Activated CD4-positive, CD25-positive, alpha-beta regulatory T cell treated with anti-CD3 and anti-CD28 coated beads, Interleukin-2, amount 50 U/mL, for 16 hours (primary cell): ENCODE measurements around the gene IFIT3.

Experiments used
- DNase-seq: peaks from one replicate; pipeline ENCODE4 v3.0.0-alpha.2; 2020; ENCODE audit warnings: low read depth, low spot score

Gene IFIT3

DNA sequence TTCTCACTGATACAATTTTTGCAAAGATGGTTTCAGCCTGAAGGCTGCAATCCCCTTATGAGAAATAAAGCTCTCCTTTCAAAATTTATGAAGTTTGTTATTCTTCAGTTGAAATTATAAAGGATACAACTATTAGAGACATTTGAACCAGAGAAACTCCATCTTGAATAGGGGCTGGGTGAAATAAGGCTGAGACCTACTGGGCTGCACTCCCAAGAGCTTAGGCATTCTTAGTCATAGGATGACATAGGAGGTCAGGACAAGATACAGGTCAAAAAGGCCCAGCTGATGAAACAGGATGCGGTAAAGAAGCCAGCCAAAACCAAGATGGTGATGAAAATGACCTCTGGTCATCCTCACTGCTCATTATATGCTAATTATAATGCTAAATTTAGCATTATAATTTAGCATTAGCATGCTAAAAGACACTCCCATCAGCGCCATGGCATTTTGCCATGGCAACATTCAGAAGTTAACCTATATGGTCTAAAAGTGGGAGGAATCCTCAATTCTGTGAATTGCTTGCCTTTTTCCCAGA is 27.7 kb downstream of the IFIT3 start:
- DNase-seq, result no peak

DNA sequence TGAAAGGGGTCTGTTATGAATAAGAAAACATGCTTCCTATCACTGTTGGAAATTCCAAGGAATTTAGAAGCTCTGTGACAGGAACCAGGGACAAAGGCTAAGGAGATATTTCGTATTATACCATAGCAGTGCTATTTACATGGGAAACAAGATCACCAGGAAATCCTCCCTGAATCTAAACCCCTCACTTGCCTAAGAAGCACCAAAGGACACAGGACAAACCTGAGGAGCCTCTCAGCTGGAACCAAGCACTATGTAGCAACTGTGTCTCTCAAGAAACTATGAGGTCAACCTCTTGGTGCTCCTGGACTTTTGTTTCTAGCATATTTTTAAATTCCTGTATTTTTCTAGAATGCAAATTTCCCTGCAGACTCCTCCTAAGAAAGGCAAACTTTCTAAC is 29.3 kb downstream of the IFIT3 start:
- DNase-seq, result no peak

DNA sequence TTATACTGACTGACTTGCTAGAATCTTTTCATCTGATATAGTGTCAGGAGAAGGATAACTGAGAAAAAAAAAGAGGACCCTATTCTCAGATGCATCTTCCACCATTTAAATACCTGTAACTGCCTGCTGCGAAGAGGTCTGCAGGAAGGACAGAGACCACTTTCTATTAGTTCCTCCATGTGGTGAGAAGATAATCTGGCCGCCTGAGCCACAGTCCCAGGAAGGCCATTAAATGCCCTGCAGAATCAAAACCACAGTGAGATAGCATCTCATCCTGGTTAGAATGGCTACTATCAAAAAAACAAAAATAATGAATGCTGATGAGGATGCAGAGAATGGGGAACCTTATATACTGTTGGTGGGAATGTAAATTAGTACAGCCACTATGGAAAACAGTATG is 30.2 kb downstream of the IFIT3 start:
- DNase-seq, result no peak

DNA sequence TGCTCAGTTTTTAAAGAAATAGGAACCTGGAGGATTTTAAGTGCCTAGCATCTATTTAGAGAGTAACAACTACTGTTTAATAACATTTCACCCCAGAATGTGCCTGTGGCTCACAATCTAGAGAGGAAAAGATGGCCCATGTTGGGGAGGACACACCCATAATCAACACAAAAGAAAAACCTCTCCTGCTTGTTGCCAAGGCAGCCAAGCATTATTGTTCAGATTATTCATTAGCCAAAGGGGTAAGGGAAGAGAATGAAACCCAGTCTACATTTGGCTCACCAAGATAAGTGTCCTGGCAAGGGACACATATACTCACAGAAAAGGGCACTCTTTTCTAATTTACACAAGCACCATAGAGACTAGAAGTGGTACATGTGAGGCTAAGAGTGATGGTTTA is 32.4 kb downstream of the IFIT3 start:
- no peak for DNase-seq

DNA sequence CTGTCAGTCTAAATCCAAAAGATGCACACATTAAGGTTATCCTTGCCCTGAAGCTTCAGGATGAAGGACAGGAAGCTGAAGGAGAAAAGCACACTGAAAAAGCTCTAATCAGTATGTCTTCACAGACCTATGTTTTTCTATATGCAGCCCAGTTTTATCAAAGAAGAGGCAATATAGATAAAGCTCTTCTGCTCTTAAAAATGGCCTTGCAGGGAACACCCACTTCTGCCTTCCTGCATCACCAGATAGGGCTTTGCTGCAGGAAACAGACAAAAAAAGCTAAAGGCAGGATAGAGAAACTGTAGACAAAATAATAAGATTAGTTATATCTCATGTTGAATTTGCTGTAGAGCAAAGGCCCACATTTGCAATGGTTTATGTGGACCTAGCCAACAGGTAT is 35.1 kb downstream of the IFIT3 start:
- no peak for DNase-seq

DNA sequence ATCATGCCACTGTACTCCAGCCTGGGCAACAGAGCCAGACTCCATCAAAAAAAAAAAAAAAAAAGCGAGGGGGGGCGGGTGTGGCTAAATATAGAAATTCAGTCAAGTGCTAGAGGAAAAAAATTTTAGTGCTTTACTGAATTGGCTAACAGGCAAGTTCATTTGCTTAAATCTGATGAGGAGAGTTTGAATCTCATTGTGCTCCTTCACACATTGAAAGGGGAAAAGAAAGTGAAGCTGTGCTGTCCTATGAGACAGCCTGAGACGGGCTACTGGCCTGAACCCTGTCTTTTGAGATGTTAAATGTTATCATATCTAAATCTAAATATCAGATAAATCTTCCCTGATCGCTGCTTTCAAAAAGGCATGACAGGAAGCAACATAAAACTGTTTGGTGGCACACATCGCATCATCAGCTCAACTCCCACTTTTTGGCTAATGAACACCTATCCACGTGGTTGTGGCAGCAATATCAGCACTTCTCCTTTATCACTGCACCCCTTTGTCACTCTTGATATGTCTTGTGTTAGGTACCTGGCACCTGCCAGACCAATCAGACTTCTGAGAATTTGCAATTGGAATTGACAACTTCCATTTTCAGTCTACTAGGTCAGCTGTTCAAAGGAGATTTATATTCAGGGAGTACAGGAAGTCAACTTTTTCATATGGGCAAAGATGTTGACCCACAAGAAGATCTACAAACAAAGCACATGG is 36.1 kb downstream of the IFIT3 start:
- no peak for DNase-seq

DNA sequence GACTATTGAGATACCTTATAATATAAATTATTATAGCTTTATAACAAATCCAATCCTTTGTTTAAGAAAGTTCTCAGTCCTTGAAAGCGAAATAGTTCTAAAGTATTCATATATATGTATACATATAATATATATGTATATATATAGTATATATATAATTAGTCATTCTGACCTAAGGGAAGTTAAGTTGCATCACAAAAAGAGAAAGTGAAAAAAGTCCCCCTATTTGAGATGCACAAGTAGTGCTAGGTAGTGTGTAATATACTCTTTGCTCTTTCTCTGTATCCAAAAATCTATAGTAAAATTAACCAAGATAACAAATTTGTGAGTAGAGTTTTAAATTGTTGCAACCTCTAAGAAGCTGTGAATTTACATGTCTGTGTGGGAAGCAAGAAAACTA is 36.7 kb downstream of the IFIT3 start:
- no peak for DNase-seq

DNA sequence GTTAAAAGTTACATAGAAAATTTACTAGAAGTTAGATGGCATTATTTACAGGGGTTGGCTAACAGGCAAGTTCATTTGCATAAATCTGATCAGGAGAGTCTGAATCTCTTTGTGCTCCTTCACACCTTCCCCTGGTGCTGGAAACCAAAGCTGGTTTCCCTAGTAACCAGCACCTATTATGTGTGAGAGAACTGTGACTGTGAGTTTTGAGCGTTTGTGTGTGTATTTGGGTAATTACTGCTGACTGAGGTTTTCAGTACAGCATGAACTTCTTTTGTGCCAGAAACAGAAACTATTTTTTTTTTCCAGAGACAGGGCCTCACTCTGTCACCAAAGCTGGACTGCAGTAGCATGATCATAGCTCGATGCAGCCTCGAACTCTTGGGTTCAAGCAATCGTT is 39.7 kb downstream of the IFIT3 start:
- DNase-seq, result no peak

DNA sequence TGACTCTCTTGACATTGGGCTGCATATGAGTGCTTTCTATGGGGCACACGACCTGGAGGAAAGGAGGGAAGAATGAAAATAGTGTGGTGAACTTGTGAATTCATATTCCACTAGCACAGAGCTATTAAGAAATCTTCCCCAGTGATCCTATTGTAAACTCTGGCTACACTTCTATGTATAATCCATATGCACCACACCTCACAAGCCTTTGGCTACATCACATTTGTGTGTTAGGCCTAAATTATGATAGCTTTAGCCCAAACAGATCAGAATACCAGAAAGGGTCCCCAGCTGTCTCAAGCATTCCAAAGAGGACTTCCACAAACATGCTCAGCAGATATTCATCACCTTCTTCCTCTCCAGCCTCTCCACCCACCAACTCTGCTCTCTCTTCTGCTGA is 40.3 kb downstream of the IFIT3 start:
- no peak for DNase-seq

DNA sequence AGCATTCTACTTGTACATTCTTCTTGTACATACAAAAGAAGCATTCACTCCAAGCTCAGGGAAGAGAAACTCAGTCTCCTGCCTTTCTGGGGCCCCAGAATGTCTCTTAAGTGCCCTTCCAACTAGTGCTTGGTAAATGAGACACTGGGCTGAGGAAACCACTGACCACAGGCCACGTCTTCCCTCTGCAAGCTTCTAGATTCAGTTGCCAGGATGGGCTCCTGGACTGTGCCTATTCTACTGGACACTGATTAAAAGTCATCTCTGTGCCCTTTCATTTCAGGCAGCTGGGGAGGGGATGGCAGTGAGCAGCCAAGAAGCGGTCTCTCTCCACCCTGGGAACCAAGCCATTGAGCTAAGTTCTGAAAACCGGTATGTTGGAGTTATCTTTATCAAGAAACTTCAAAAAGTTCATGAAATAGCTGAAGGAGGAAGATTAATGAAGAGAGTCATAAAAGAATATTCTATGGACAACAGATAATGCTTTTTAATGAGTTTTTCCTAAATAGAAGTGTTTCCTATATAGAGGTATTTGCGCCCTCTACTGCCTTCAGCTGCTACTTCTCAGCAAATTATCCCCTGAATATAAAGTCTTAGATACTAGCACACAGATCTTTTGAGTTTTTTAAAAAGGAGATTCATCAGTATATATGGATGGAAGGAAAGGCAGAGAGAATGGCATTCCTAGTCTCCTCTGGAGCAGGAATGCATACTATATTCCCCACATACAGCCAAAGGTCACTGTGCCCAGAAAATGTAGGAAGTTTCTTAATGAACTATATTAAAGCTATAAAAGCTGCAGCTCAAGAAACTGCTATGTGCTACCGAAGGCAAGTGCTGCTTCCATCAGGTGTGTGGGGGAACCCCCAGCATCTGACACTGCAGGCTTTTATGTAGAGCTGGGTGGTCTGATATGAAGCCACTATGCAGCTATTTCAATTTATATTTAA is 41.6 kb downstream of the IFIT3 start:
- DNase-seq, result no peak

DNA sequence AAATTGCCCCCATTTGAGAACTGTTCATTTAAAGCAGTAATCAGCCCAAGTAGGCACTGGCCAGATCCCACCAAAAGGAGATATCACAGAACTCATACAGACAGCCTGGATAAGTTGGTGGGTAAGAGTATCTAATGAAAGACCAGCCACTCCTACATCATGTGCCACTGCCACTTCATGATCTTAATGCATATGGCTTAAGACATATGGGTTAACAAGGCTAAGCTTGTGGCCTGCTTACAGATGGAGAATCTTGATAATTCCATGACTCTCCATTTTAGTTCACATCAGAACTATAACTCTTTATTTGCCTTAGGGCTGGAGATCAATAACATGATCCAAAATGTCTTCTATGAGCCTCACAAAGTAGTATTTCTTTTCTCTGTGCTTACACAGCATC is 43.3 kb downstream of the IFIT3 start:
- DNase-seq, result no peak

DNA sequence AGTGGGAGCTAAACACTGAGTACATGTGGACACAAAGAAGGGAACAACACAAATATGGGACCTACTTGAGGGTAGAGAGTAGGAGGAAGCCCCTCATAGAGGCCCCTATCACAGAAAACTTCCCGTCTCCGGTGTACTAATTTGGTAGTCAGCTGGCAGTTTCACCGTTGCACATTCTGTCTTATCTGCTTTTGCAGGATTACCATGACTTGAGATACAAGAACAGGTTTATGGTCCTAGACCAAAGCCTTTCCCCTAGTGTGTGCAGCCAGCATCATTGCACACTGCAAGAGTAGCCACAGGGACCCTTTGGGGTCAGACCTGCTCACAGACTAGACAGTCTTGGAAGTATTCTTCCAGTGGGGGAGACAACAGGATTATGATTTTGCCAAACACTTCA is 44.2 kb downstream of the IFIT3 start:
- no peak for DNase-seq

DNA sequence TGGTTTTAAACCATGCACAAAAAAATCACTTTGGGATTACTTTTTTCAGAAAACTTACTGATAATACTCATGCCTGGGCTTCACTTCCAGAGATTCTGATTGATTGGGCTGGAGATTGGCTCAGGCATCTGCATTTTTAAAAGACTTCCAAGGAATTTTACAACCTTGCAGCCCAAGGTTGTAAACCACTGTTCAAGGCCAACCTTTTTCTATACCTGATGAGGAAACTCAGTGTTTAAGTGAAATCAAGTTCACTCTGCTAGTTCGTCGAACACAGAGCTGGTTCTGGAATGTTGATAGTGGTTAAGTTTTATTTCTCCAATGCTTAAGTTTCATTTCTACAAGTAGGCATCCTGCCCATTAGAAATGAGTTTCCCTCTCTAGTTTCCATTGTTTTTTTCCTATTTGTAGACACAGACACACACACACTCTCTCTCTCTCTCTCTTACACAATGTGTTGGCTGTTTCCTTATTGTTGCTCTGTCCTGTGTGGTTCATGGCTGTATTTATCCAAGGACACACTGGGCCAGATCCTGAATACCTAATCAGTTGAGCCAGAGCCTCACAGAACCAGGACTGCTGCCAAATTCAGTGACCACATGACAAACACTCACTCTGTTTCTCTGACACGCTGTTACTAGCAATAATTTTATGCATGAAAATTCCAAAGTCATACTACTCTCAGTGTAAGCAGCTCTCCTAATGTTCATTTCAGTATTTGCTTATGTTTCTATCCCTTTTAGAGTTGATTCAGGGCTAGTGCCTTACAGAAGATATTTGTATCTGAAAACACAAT is 46.3 kb downstream of the IFIT3 start:
- no peak for DNase-seq

DNA sequence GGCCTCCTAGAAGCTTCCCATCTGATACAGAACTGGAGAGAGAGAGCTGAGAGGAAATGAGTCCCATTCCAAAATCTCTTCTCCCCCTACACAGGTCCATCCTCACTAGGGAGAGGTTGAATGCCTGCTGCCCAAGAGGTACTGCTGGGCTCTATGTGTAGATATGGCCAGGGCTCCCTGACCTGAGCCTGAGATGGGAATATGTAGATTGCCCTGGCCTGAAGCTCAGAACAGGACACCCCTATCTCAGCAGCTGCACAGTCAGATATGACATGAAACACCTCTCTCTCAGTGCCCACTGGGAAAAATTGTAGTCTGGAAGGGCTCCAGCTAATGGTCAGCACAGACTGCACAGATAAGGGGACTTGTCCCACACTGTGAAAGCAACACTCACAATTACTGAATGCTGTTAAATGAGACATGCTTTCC is 46.9 kb downstream of the IFIT3 start:
- no peak for DNase-seq

DNA sequence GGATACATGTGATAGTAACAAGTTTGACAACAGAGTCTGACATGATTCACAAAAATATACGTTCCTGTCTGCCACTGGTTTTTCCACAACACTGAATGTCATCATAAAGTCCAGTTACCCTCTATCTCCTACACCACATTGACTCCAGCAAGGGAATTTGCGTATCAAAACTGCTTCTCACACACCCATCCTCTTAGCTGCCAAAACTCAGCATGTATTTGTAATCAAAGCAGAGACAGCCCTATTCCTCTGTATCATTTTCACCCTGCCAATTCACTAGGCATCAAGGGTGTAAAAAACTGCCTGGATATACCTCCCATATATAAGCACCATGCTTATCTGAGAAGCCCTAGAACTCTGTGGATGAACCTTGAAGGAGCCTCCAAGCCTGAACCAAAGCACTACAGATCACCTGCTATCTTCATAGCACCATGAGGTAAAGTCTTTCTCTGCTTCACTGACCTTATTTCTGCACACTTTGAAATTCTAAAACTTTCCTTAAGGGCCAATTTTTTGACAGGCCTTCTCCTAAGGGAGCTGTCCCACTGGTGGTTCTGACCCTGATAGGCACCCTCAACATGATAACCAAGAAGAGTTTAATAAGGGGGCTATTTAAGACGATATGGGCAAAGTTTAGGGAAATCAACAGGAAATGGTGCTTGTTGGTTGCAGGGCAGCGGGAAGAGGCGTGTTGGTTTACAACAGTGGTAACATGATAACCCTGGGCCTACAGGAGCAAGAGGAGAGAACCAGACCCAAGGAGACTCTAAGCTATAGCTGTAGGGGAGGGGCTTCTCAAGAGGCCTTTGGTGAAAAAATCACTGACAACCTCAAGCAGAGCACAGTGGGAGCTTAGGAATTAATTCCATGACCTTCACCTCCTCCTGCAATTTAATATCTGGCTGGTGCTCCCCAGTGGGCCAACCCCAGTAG is 50.2 kb downstream of the IFIT3 start, which contains the start of gene IFIT1B:
Gene IFIT1B (plus strand): TSS at position 352 of the 933 bp plus-strand sequence. CDS start 80 bp downstream, at position 432.
- DNase-seq, result no peak

DNA sequence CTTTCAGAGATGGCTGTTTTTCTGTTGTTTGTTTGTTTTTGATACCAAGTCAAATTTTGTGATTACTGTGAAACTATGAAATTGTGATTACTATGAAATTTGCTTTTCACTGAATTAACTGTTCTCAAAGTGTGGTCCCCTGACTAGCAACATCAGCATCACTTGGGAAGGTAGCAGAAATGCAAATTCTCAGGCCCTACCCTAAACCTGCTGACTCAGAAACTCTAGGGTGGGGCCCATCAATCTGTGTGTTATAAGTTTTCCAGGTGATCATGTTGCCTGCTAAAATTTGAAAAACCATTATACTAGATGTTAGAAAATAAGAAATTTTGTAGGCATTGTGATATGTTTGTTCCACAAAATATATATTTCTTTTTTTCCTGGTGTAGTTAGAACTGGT is 51.3 kb downstream of the IFIT3 start:
- DNase-seq, result no peak

DNA sequence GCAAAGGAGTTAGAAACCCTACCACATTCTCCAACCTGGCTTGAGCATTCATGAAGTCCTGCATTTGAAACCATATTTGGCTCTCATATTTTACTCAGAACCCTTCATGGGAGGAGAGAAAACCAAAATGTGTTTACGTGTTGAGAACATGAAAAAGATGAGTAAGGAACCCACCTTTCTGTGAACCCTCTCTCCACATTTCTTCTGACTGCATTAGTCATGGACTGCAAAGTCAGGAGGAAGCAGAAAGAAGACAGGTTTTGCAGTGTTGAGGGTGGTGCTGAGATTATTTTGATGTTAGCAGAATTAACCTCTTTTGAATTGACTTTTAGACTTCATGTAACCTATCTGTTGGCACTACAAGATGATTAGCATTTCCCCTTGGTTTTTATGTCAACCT is 55.0 kb downstream of the IFIT3 start:
- no peak for DNase-seq

DNA sequence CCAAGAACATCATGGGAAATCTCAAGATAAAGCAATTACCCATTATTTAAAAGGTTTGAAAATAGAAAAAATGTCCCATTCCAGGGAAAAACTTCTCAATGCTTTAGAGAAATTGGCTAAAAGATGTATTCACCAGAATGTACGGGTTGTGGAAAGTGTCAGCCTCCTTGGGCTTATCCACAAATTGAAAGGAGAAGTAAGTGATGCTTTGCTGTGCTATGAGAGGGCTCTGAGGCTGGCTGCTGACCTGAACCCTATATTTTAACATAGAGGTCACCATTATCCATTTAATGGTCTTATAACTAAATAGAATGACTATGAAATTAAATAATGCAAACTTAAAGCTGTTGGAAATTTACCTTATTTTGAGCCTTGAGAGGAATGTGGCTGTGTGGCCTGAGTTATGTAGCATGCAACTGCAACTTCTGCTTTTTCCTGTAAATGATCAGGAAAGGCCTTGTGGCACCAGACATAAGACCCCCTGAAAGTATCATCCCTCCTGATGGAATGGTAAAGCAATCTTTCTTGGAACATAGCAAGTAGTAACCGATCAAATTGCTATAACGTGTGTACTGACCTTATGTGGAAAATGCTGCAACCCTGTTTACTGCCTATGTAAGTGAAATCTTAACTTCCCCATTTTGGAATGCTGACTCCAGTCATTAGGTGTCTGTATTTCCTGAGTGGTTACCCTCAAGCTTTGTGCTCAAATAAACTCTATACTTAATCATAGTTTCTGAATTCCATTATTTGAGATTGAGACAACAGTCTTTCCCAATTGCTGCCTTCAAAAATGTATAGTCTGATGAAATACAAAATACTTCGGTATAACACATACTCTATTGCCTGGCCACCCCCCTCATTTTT is 56.9 kb downstream of the IFIT3 start:
- DNase-seq, result no peak

DNA sequence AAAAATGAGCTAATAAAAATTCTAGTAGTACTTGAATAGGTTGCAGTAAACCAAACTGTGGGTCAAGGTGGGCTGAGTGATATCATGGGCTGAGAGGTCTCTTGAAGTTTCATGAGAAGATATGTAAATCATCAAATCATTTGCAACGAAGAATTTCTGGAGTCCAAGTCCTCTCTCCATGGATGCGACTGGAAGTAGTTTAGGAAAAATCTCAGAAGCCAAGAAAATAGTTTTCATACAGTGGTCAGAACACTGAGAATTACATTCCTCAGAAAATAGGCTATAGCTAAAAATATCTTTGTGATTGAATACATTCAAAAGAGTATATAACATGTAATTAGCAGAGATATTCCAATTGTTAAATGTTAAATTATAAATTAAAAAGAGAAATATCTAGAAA is 61.0 kb downstream of the IFIT3 start:
- DNase-seq, result no peak

DNA sequence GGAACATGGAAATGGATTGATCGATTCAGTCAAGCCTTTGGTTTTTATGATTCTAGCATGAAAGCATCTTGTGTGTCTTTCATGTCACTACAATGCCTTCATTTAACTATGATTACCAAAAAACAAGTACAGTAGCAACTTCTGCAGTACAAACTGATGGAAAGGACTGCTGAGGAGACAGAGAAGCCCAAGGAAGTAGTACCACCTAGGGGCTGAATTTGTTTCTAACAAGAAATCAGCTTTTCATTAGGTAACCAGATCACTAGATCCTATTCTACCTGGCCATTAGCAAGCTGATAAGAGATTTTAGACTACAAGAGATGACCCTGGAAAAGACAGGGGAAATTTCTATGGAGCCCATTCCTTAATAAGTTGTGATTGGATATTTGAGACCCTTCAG is 61.5 kb downstream of the IFIT3 start:
- DNase-seq, result no peak
